K562 (cell line): ENCODE results near the gene GDF11. TPM values are rescaled to one million over a fixed set of nuclear protein-coding genes. Genes with fewer than 3 reads are reported as not detected.
A peak's percentile ranks its signal among the peaks of the same experiment; 100 is the strongest.

Experiments
- BHLHE40 ChIP-seq: IDR thresholded peaks from 2 replicates; pipeline ENCODE4 v1.6.1; 2011; ENCODE audit warnings: low read length, improper control_type of control experiment
- BRF2 ChIP-seq: IDR thresholded peaks from 3 replicates; pipeline ENCODE4 v1.6.1; 2011; ENCODE audit warnings: borderline replicate concordance, mild to moderate bottlenecking; ENCODE audit not compliant: insufficient read length, insufficient read depth
- EP300 ChIP-seq: IDR thresholded peaks from 2 replicates; pipeline ENCODE4 v1.6.1; 2012; ENCODE audit warnings: low read length, improper control_type of control experiment
- FOXJ3 ChIP-seq: sonication (generic); formaldehyde crosslinking; IDR thresholded peaks from 2 replicates; pipeline ENCODE4 v1.4.0; 2020; ENCODE audit warnings: mild to moderate bottlenecking, missing genetic modification reagents
- HDAC2 ChIP-seq: fragments of 450-650 bp; IDR thresholded peaks from 2 replicates; pipeline ENCODE4 v1.6.1; 2016; ENCODE audit warnings: mild to moderate bottlenecking
- HEY1 ChIP-seq: fragments of 250-450 bp; sonication (Bioruptor Pico); IDR thresholded peaks from 2 replicates; pipeline ENCODE4 v1.5.0; 2020; ENCODE audit warnings: mild to moderate bottlenecking, moderate library complexity, borderline replicate concordance
- KDM1A ChIP-seq, 2 experiments: fragments of 450-650 bp; IDR thresholded peaks; 2 replicates each; pipeline ENCODE4 v1.6.1; 2016; ENCODE audit warnings: mild to moderate bottlenecking in 2 of 2
- MEIS2 ChIP-seq: fragments of 450-650 bp; IDR thresholded peaks from 2 replicates; pipeline ENCODE4 v1.6.1; 2014; ENCODE audit warnings: mild to moderate bottlenecking; ENCODE audit not compliant: partially characterized antibody
- MNT ChIP-seq, 2 experiments: fragments of 450-650 bp; conservative IDR thresholded peaks; 2 replicates each; pipeline ENCODE4 v1.6.1; 2017; ENCODE audit warnings: mild to moderate bottlenecking in 2 of 2, moderate library complexity in 2 of 2
- RB1 ChIP-seq: fragments of 450-650 bp; IDR thresholded peaks from 2 replicates; pipeline ENCODE4 v1.6.1; 2017; ENCODE audit warnings: low read depth, mild to moderate bottlenecking
- RBM14 ChIP-seq: fragments of 200-400 bp; formaldehyde crosslinking; IDR thresholded peaks from 2 replicates; pipeline ENCODE4 v1.6.1; 2018; ENCODE audit warnings: low read depth, mild to moderate bottlenecking, low read length, moderate library complexity, borderline replicate concordance; ENCODE audit not compliant: insufficient read depth
- SIN3B ChIP-seq: fragments of 450-650 bp; IDR thresholded peaks from 2 replicates; pipeline ENCODE4 v1.6.1; 2017; ENCODE audit warnings: low read depth, mild to moderate bottlenecking, moderate library complexity
- SNRNP70 ChIP-seq: fragments of 200-400 bp; formaldehyde crosslinking; optimal IDR thresholded peaks from 2 replicates; pipeline ENCODE3; 2017; ENCODE audit warnings: low read depth, low read length
- UBTF ChIP-seq, 2 experiments: IDR thresholded peaks; 2 replicates each; pipeline ENCODE4 v1.6.1; 2012; ENCODE audit warnings: improper control_type of control experiment in 2 of 2, low read depth in 2 of 2, low read length in 2 of 2, borderline replicate concordance in 1 of 2
- WHSC1 ChIP-seq: IDR thresholded peaks from one replicate; pipeline ENCODE4 v1.6.1; 2012; ENCODE audit warnings: low read length, control low read depth, inconsistent platforms
- ZNF609 ChIP-seq: sonication (generic); formaldehyde crosslinking; IDR thresholded peaks from 2 replicates; pipeline ENCODE4 v1.8.1; 2023; ENCODE audit warnings: missing genetic modification reagents, mild to moderate bottlenecking, borderline replicate concordance
- ZNF780A ChIP-seq: fragments of 250-450 bp; sonication (Bioruptor Pico); IDR thresholded peaks from 2 replicates; pipeline ENCODE4 v1.5.0; 2021; ENCODE audit warnings: mild to moderate bottlenecking
- polyA plus RNA-seq, 8 experiments: library from polyadenylated mRNA; depleted of rRNA in 4 of 8; stranded (reverse) in 5 of 8; unstranded in 3 of 8; fragments of >200 nt; fragmentation: Nextera tagmentation in 2 of 8; fragmentation: Illumina TruSeq in 1 of 8; extraction: Ambion mirVana in 2 of 8; extraction: Trizol in 1 of 8; gene quantifications; 2 replicates each; pipeline versions ENCODE4 v1.2.1 to v1.2.3, GENCODE V29; 2011 to 2014; ENCODE audit warnings: inconsistent platforms in 1 of 8, missing spikeins in 1 of 8
- total RNA-seq, 7 experiments: library from RNA; depleted of rRNA in 6 of 7; stranded (reverse); fragments of >200 nt in 6 of 7; fragmentation: Illumina TruSeq in 2 of 7; extraction: Trizol in 2 of 7; gene quantifications; 2 replicates each; pipeline versions ENCODE4 v1.2.1 to v1.2.3, GENCODE V29; 2011 to 2021; ENCODE audit warnings: low replicate concordance in 1 of 7

GDF11 gene
- total and polyA plus RNA-seq, 9 of the 15 experiments (the other 6 are each of a cell fraction or from before 2014, with no cell fraction given): 1.4 to 15.7 (median 4.8) TPM

- TF ChIP-seq MEIS2 (no peak), MNT (conservative IDR thresholded peaks at IDR 0.05) (peak; percentile 89 to 95), BHLHE40 (peak; percentile 98), RB1 (peak; percentile 82), ZNF609 (CRISPR knock-in tag) (no peak), SNRNP70 (no peak), RBM14 (no peak), UBTF (IDR thresholded peaks at IDR 0.05; ENCODE audit: borderline replicate concordance in 1 of 2, low read depth in 2 of 2, low read length in 2 of 2) (peak; percentile 85 to 94), BRF2 (no peak), EP300 (peak; percentile 49; the same call in 1 of the 2 replicates), SIN3B (peak; percentile 99), HEY1 (CRISPR knock-in tag) (no peak), KDM1A (IDR thresholded peaks at IDR 0.05) (no peak), HDAC2 (peak; percentile 93), ZNF780A (no peak), FOXJ3 (CRISPR knock-in tag) (no peak), WHSC1 (no peak)
These were observed 26.9 kb upstream of the GDF11 start, which contains the start of gene BLOC1S1 (continued) for GRCh38 chr12:55715833-55716581.
